Forelimb muscle (tissue), 1 donor: ENCODE data around the gene FMO3. TPM values are rescaled to one million over a fixed set of nuclear protein-coding genes. Genes with fewer than 3 reads are reported as not detected.

Experiments
- DNase-seq: peaks from one replicate; pipeline ENCODE4 v3.0.0-alpha.2; 2013; ENCODE audit warnings: low read depth
- polyA plus RNA-seq: library from polyadenylated mRNA; unstranded; fragments of 120-200 nt; gene quantifications from one replicate; pipeline ENCODE4 v1.2.1, GENCODE V29; 2013; ENCODE audit not compliant: insufficient read length

FMO3 gene
- polyA plus RNA-seq: 0.19 TPM

DNA sequence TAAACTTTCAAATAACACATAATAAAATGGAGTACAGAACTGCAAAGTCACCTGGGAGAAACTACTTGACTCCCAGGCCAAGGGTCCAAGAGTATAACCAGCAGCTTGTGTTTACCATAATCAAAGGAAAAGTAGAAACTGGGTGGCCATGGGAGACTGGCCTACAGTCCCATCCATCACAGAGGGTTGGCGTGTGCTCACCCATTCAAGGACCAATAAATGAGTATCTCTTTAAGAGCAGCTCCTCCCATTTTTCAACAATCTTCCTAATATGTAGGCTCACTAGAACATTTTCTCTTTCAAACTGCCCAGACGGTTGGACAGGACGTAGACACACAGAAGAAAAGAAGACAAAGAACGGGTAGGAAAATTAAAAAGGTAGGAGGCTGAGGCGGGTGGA lies at the start of gene FMO3:
FMO3 (plus strand) TSS at position 302 of the 400 bp plus-strand sequence. CDS start 1,754 bp downstream, outside the sequence.
- DNase-seq: no peak

DNA sequence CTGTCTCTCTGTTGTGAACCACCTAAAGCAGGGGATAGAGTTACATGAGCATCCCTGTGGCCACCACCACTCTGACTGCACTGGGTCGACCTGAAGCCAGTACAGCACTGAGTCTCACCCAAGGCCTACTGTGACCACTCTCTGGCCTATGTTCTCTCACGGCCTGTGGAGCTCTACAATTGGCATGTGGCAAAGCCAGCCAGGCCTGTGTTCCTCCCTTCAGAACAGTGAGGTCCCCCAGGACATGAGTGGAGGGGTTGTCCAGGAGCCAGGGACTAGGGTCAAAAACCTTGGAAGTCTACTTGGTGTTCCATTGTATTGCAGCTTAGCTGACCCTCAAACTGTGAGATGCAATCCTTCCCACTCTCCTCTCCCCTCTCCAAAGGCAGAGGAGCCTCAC lies 42.7 kb upstream of the FMO3 start:
- DNase-seq: no peak

DNA sequence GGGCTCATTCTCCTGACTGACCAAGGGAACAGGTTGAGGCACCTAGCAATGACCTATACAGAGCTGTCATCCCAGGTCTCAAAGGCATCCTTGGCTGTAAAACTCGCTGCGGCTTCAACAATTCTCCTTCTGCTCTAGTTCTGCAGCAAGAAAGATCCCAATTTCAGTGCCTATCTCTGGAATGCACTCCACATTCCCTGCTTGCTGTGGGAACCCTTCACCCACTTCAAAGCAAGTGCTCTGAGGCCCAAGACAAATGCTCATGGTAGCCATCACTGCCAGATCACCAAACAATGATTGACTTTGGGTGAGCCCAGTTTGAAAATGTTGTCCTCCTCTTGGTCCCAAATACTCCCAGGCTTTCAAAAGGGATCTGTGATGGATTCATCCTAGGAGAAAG lies 37.7 kb upstream of the FMO3 start:
- no peak for DNase-seq

DNA sequence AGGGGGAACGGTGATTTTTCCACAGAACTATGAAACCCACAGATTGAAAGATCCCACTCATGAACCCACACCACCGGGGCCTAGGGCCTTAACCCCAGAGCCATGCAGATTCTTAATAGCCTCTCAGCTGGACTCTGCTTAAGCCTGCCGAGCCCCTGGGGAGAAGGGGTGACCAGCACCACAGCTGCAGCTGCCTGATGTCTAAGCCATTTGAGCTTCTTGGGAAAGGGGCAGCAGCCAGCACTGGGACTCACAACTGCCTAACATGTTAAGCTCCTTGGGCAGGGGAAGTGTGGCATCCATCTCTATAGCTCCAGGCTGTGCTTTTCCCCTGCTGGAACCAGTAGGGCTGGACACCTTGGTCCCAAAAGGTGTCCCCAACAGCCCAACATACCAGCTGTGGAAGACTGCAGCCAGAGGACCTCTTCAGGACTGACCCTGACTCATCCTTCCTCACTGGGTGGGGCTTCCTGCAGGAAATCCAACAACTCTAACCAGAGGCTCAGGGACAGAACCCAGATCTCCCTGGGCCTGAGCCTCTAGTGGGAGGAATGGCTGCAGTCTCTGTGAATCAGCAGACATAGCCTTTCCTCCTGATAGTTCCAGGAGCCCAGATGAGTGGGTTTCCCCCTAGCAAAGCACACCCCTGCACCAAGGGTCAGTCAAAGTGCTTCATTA lies 34.6 kb upstream of the FMO3 start:
- no peak for DNase-seq

DNA sequence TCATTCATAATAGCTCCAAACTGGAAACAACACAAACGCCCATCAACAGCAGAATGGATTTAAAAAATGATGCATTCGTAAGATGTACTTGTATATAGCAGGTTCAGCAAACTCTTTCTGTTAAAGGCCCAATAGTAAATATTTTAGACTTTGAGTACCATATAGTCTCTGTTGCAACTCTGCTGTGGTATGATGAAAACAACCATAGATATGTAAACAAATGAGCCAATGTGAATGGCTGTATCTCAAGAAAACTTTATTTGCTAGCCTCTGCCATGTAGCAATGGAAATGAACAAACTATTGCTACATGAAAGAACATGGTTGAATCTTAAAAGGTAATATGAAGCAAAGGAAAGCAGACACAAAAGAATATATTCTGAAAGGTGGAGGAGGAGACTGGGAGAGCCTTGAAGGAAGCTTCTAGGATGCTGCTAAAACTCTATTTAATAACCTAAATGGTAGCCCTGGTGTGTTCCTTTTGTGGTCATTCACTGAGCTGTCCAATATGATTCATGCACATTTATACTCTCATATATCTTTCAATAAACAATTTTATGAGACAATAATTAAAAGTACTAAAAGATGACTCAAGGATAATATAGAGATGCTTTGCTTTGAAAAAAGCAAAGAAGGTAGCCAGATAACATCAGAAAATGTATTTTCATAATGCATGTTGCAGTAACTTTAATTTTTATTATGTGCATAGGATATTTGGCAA lies 29.1 kb upstream of the FMO3 start:
- no peak for DNase-seq

DNA sequence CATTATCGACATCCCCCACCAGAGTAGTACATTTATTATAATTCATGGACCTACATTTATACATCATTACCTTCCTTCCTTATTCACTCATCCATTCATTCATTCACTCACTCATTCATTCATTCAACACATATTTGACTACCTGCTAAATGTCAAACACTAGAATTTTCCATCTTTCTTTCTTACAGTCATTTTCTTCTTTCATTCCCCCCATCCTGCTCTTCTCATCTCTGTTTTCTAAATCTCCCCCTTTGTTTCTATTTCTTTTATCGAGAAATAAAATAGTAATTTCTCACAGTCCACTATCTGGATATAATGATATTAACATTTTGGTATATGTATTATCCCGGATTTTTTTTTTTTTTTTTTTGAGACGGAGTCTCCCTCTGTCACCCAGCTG lies 27.8 kb upstream of the FMO3 start:
- DNase-seq: no peak

DNA sequence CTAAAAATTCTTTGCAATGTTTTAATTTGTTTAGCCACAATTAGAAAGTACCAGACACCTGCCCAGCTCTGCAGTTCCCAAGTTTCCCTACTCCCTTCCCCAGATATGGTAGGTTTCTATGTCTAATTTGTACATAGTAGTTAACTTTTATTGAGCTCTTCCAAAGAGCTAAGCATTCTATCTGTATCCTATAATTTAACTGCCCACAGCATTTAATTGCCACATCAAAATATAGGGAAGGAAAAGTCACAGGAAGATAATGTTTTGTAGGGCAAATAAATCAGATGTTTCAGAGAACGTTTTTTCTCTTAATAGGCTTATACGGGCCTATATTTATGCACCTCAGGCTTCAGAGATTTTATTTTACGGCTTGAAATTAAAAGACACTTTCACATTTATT lies 15.7 kb upstream of the FMO3 start:
- no peak for DNase-seq

DNA sequence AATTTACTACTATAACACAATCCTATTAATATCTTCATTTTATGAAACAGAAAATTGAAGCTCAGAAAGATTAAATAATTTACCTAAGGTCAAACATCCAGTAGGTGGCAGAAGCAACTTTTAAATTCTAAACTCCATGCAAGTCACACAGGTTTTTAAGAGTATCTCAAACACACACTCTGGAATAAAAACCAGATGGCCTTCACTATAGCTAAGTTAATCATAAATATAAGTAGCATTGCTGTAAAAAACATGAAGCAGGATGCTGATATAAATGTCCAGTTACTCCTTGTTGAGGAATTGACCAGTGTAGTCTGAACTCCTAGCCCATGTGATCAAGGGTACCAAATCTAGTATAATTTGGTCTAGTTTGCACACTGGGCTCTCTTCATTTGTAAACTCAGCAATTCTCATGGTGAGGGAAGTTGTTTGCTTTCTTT lies 9.4 kb upstream of the FMO3 start:
- peak; percentile 36 for DNase-seq

DNA sequence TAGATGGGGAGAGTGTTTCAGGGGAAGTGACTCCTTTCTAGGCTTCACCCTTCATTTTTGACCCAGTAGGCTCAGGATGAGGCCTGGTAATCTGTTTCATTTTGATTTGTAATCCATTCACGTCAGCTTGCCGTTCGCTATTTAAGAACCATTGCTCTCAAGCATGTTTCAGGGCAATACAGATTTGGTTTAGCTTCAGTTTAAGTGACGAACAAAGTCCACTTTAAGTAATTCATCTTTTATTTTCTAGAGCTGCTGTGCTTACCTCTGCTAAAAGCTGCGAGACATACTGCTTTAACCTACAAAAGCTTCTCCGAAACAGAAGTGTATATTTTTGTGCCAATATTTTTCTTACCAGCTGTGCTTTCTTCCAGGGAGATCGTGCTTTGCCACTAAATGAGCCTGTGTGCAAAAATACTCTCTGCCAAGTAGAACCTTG lies 8.9 kb upstream of the FMO3 start:
- DNase-seq: no peak

DNA sequence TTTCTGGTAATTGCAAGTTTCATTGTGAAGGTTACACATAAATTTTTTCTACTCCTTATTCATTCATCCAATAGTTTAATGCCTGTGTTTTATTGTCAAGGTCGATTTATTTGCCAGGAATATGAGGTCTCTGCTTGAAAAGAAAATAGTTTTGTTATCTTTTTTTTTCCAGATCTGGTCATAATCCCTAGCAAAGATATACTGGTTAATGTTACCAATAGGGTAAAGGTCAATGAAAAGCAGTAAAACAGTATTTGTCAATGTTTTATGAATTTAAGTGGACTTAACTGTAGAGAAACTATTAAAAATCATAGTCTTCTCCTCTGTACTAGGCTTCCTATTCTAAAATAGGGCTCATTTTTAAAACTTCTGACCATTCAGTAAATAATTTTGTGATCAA lies 8.1 kb upstream of the FMO3 start:
- DNase-seq: no peak

DNA sequence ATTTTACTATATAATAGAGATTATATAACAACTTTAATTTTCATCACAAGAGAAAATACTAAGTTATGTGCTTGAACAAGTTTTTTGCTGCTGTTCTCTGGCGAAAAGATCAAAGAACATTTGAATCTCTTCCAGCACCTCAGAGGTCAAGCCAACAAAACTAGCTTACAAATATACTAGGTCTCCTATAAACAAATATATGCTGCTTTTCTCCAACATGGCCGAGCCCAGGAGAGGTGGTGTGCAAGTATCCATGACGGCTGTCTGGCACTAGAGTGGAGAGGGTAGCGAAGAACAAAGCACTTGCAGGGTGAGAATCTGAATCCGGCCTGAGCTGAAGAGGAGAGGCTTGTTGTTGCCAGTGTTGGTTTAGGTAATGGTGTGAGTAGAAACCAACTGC lies 7.5 kb upstream of the FMO3 start:
- DNase-seq: no peak

DNA sequence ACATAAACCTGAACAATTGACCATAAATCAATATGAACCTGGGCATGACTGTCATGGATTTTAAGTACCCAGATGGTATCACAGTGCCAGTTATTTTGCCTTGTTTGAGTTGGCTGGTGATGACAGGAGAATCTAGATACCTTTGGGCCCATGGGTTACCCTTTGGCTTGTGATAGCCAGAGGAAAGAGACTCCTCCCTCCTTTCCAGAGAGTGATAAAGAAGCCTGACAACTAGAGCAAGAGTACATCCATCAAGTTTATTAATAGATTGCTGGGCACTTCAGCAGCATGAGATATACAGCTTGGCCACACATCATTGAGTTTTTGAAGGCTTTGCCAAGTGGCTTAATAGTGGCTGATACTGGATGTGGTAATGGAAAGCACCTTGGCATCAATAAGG lies 6.6 kb upstream of the FMO3 start:
- no peak for DNase-seq

DNA sequence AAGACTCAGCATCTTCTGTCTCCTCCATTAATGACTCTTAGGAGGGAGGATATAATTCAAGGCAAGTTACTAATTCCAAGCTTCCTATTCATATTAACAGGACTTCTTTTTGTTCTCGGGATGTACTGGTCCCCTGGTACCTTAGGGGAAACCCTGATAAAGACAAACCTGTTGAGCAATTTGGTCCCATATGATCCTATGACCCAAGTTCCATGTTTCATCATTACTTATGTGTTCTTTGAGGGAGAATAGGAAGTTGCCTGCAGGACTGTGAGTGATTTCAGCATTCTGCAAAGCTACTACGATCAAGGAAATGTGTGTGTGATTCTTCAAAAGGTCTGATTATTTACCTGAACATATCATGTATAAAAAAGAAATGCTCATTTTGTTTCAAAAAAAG lies 5.8 kb upstream of the FMO3 start:
- no peak for DNase-seq

DNA sequence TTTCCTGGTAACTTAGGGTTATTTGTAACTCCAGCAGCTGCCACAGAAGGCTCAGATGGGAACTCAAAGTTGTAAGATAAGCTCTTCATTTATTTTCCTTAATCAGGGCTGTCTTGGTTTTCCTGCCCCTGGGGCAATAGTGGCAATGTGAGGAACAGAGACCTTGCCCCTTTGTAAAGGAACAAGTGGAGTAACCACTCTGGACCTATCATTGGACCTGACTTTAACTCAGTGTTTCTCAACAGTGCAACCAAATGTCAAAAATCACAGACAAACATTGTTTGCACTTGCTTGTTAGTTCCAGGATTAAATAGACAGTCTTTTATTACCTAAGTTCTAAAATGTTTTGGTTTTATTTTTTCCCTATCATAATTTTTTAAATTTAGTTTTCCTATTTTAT lies 2.8 kb upstream of the FMO3 start:
- DNase-seq: no peak

DNA sequence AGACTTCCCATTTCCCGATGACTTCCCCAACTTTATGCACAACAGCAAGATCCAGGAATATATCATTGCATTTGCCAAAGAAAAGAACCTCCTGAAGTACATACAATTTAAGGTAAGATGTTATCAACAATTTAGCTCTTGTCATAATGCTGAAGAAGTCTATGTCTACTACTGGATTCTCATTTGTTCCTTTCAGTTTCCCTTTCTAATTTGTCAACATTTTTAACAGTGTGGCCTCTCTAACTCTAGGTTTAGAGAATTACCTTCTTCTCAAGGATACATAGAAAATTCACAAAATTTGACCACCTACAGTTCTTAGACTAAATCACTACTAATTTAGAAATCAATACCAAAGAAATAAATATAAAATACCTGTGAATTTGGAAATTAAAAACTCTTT lies 13.2 kb downstream of the FMO3 start:
- DNase-seq: no peak

DNA sequence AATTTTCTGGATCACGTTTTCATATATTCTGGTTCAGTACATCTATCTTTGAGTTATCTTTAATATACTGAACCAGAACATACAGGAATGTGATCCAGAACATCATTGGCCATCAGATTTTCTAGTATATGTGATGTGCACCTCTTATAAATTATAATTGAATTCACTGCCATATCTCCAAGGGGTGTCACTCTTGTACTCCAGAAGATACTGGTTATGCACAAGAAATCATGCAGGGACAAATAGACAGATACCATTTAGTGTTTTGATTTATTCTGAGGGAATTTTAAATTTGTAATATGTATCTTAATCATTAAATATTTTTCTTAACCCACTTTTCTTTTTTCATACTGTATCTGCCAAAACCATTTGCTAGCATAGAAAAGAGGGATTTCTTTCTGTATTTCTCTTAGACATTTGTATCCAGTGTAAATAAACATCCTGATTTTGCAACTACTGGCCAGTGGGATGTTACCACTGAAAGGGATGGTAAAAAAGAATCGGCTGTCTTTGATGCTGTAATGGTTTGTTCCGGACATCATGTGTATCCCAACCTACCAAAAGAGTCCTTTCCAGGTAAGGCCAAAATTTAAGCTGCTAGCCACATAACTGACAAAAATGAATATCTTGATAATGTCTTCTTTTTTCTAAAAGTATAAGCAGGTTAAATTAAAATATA lies 16.7 kb downstream of the FMO3 start:
- DNase-seq: no peak

DNA sequence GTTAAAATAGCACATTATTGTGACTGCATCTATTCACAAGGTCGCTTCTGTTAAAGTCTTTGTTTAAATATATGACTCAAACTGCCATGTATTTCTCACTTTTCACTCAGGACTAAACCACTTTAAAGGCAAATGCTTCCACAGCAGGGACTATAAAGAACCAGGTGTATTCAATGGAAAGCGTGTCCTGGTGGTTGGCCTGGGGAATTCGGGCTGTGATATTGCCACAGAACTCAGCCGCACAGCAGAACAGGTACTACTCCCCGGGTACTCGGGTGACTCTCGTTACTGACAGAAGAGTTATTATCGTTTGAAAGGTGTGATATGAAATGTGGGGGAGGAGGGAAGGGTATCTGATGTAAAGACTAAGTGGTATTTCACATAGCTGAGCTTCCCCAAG lies 17.3 kb downstream of the FMO3 start:
- no peak for DNase-seq

DNA sequence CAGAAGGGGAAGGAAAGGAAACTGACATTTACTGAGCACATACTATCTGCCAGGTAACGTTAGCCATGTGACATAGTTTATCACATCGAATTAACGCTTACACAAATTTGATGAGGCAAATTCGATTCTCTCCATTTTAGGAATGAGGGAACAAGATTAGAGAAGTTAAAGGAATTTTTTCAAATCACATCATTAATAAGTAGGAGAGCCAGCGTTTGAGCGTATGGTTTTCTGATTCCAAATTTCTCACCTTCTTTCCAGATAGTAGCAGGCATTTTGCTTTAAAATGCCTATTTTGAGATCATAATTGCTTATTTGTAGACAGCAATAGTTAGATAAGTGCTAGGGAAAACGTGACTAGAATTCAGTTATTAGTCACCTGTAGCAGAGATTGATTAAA lies 19.3 kb downstream of the FMO3 start:
- DNase-seq: no peak

DNA sequence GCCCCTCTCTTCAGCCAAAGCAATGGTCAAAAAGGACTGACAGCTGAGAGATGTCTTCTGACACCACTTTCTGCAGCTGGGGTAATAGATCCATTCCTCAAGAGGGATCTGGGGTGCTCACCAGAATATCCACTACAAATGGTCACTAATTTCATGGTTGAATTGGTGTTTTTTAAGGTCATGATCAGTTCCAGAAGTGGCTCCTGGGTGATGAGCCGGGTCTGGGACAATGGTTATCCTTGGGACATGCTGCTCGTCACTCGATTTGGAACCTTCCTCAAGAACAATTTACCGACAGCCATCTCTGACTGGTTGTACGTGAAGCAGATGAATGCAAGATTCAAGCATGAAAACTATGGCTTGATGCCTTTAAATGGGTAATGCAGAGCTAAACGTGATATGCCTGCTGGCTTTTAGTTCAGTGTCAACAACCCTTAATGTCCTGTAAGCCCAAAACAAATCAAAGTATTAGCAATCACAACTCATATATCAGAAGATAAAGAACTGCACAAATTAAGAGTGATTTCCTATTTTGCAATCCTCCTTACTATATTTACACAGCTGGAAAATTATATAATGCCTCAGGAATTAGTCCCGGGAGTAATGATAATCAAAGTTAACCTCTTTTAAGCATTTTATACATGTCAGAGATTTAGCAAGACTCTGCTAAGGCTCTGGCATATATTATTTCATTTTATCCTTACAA lies 20.1 kb downstream of the FMO3 start:
- peak; percentile 48 for DNase-seq

DNA sequence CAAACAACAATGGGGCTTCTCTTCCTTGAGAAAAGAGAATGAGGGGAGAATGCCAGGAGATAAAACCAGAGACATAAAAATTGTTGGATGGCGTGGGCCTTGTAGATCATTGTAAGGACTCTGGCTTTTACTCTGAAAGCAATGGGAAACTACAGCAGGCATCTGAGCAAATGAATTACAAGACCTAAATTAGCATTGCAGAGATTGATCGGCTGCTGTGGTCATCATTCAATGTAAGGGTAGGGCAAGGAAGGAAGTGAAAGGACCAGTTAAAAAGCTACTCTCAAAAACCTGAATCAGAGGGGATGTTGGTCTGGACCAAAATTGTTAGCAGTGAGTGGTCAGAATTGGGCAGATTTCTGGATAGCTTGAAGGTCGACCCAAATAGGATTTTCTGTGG lies 21.4 kb downstream of the FMO3 start:
- DNase-seq: no peak

DNA sequence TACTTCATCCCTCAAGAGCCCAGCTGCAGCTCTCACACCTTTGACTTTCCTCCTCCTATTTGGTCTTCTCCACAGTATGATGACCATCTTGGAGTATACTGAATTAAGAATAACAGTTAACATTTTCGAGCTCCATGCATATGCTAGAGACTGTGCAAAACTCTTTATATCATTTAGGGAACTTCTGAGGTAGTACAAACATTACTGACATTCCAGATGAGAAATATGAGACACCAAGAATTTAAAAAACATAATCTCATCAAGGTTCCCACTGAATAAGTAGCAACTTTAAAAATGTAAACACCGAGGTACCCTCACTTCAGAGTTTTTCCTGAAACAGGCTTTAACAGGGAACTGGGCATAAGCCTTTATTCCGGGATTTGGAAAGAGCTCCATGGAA lies 22.7 kb downstream of the FMO3 start:
- DNase-seq: no peak

DNA sequence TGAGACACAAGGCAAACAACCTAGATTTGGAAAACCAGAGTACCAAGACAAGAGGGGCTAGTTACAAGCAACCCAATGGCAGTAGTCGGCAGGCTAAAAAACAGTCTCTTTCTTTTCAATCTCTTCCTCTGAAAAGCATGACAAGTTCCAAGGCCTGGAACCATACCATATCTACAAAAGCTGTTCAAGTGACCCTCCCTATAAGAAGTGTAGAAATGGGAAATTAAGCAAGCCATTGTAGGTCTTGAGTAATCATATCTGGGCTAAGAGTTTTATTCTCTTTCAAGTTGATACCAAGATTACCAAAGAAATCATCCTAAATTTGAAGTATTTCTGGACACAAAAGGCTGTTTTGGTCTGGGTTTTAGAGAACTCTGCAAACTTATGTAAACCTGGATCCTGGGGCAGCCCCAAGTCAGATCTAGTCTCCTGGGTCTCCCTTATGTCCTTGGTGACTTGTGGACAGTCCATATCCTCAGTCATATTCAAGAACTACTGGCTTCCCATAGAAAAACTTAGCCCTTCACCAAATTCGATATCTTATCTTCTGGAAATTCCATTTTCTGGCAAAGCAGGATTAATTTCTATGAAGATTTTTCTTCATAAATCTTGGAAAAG lies 24.7 kb downstream of the FMO3 start:
- no peak for DNase-seq
